ENCODE measurements around the gene CDK17. TPM values are rescaled to one million over a fixed set of nuclear protein-coding genes. Genes with fewer than 3 reads are reported as not detected.

The CDK17 gene
- total and polyA plus RNA-seq, 10 donors: 12.9 to 108 (median 66.4) TPM

GRCh38 chr12:96337953-96338352, 62.3 kb downstream of the CDK17 start:
- H3K4me3 ChIP-seq: no peak overlapping the region
- intact Hi-C loops (cut with DNase I; ENCODE audit: low total_unique reads): loop anchor here (10.0 kb wide), 1 partner anchor 47 kb away; no protein-coding TSS in a partner anchor
- peaks cover 0 to 16% (median 0%) of the 10 kb centered on the region in 6 donors for H3K36me3 ChIP-seq
- H3K9me3 ChIP-seq: peaks cover 0 to 17% (median 14%) of the 10 kb centered on the region in 8 donors
- no peak for TF ChIP-seq CTCF (IDR thresholded peaks at IDR 0.05 in 8 of 11, conservative IDR thresholded peaks at IDR 0.05 in 3 of 11)
- TF ChIP-seq POLR2A (IDR thresholded peaks at IDR 0.05): no peak
- TF ChIP-seq POLR2AphosphoS5 (IDR thresholded peaks at IDR 0.05): no peak
- H3K27me3 ChIP-seq (replicated peaks in 1 of 7): no peaks in the 10 kb centered on the region
- no peak for DNase-seq
- H3K4me1 ChIP-seq: peaks cover 0 to 73% (median 13%) of the 10 kb centered on the region in 6 donors
- no peak overlapping the region for H3K27ac ChIP-seq

GRCh38 chr12:96336489-96336888, 63.8 kb downstream of the CDK17 start:
- H3K27ac ChIP-seq: no peak overlapping the region
- peaks cover 0 to 29% (median 4%) of the 10 kb centered on the region in 6 donors for H3K36me3 ChIP-seq
- WGBS, 5 donors: 94 to 99% (median 97%) methylated on average over 4 of the region's 4 CpGs
- no peak for TF ChIP-seq POLR2AphosphoS5 (IDR thresholded peaks at IDR 0.05)
- TF ChIP-seq CTCF (IDR thresholded peaks at IDR 0.05 in 8 of 11, conservative IDR thresholded peaks at IDR 0.05 in 3 of 11): no peak
- no peak for TF ChIP-seq POLR2A (IDR thresholded peaks at IDR 0.05)
- no peak overlapping the region for H3K4me3 ChIP-seq
- H3K27me3 ChIP-seq (replicated peaks in 1 of 7): no peaks in the 10 kb centered on the region
- DNase-seq: no peak
- H3K4me1 ChIP-seq: peaks cover 0 to 66% (median 10%) of the 10 kb centered on the region in 6 donors
- intact Hi-C loops (cut with DNase I; ENCODE audit: low total_unique reads): loop anchor here (10.0 kb wide), 1 partner anchor 48 kb away; no protein-coding TSS in a partner anchor
- H3K9me3 ChIP-seq: peaks cover 0 to 17% (median 14%) of the 10 kb centered on the region in 8 donors

GRCh38 chr12:96335270-96335669, 65.0 kb downstream of the CDK17 start:
- TF ChIP-seq POLR2AphosphoS5 (IDR thresholded peaks at IDR 0.05): no peak
- TF ChIP-seq CTCF (IDR thresholded peaks at IDR 0.05 in 8 of 11, conservative IDR thresholded peaks at IDR 0.05 in 3 of 11): no peak
- no peak for TF ChIP-seq POLR2A (IDR thresholded peaks at IDR 0.05)
- H3K4me3 ChIP-seq: no peak overlapping the region
- H3K27ac ChIP-seq: no peak overlapping the region
- H3K4me1 ChIP-seq: peaks cover 0 to 58% (median 10%) of the 10 kb centered on the region in 6 donors
- H3K36me3 ChIP-seq: peaks cover 0 to 40% (median 4%) of the 10 kb centered on the region in 6 donors
- intact Hi-C loops (cut with DNase I; ENCODE audit: low total_unique reads): loop anchor here (10.0 kb wide), 1 partner anchor 50 kb away; no protein-coding TSS in a partner anchor
- DNase-seq: no peak
- peaks cover 0 to 17% (median 14%) of the 10 kb centered on the region in 8 donors for H3K9me3 ChIP-seq
- 64 to 75% (median 68%) methylated on average over 5 of the region's 5 CpGs for WGBS, 5 donors
- no peaks in the 10 kb centered on the region for H3K27me3 ChIP-seq (replicated peaks in 1 of 7)

GRCh38 chr12:96334502-96334901, 65.7 kb downstream of the CDK17 start:
- Histone ChIP-seq H3K4me1 (peaks cover 0 to 59% (median 11%) of the 10 kb centered on the region in 6 donors), H3K4me3 (no peak overlapping the region), H3K36me3 (peaks cover 0 to 40% (median 4%) of the 10 kb centered on the region in 6 donors), H3K27me3 (replicated peaks in 1 of 7) (no peaks in the 10 kb centered on the region), H3K27ac (no peak overlapping the region), H3K9me3 (peaks cover 0 to 17% (median 14%) of the 10 kb centered on the region in 8 donors)
- 76 to 84% (median 81%) methylated on average over 2 of the region's 2 CpGs for WGBS, 5 donors
- no peak for DNase-seq
- TF ChIP-seq POLR2AphosphoS5 (IDR thresholded peaks at IDR 0.05) (no peak), POLR2A (IDR thresholded peaks at IDR 0.05) (no peak), CTCF (IDR thresholded peaks at IDR 0.05 in 8 of 11, conservative IDR thresholded peaks at IDR 0.05 in 3 of 11) (no peak)
- intact Hi-C loops (cut with DNase I; ENCODE audit: low total_unique reads): loop anchor here (10.0 kb wide), 1 partner anchor 50 kb away; no protein-coding TSS in a partner anchor
